WTC11 (cell line): ENCODE results near the gene PARVB. TPM values are rescaled to one million over a fixed set of nuclear protein-coding genes. Genes with fewer than 3 reads are reported as not detected.

ENCODE experiments used
- ATAC-seq: fragments of 200-7000 bp; cut with Tn5 transposase; 2 replicates; pipeline ENCODE4 v1.10.0; 2021; ENCODE audit warnings: mild to moderate bottlenecking, moderate library complexity
- CTCF ChIA-PET: fragments of 300-600 bp; sonication (Branson Sonifier 250); formaldehyde crosslinking; loops from one replicate; lab custom pipeline; 2021; ENCODE audit warnings: antibody characterized with exemption; lab: Charles Lee
- POLR2A ChIA-PET: fragments of 350-600 bp; sonication (Branson Sonifier 250); formaldehyde crosslinking; loops from one replicate; lab custom pipeline; 2021; ENCODE audit warnings: antibody characterized with exemption; lab: Charles Lee
- DNase-seq: peaks from one replicate; pipeline ENCODE4 v3.0.0; 2021; ENCODE audit warnings: low spot score
- H3K27ac Mint-ChIP-seq: 2 replicates; pipeline ENCODE4 v1.8.0; 2021; ENCODE audit warnings: mixed read lengths
- H3K27me3 Mint-ChIP-seq: 2 replicates; pipeline ENCODE4 v1.8.0; 2021; ENCODE audit warnings: low read depth, mild to moderate bottlenecking, moderate library complexity, mixed read lengths
- H3K36me3 Mint-ChIP-seq: 2 replicates; pipeline ENCODE4 v1.8.0; 2021; ENCODE audit warnings: mixed read lengths
- H3K4me1 Mint-ChIP-seq: 2 replicates; pipeline ENCODE4 v1.8.0; 2022; ENCODE audit warnings: mixed read lengths
- H3K4me3 Mint-ChIP-seq: 2 replicates; pipeline ENCODE4 v1.8.0; 2021; ENCODE audit warnings: mild to moderate bottlenecking, moderate library complexity, mixed read lengths
- H3K9me3 Mint-ChIP-seq: 2 replicates; pipeline ENCODE4 v1.8.0; 2021; ENCODE audit warnings: mixed read lengths
- AFF4 ChIP-seq: sonication (generic); formaldehyde crosslinking; IDR thresholded peaks from 2 replicates; pipeline ENCODE4 v1.8.1; 2023; ENCODE audit warnings: mild to moderate bottlenecking, missing genetic modification reagents, borderline replicate concordance
- ARID4B ChIP-seq: sonication (generic); formaldehyde crosslinking; IDR thresholded peaks from 2 replicates; pipeline ENCODE4 v1.8.0; 2023; ENCODE audit warnings: missing genetic modification reagents, mild to moderate bottlenecking, borderline replicate concordance
- ATF3 ChIP-seq: sonication (generic); formaldehyde crosslinking; conservative IDR thresholded peaks from 2 replicates; pipeline ENCODE4 v1.8.1; 2022; ENCODE audit warnings: mild to moderate bottlenecking, missing genetic modification reagents
- CBFB ChIP-seq: sonication (generic); formaldehyde crosslinking; IDR thresholded peaks from 2 replicates; pipeline ENCODE4 v1.8.1; 2022; ENCODE audit warnings: mild to moderate bottlenecking, low read depth, missing genetic modification reagents
- CTCF ChIP-seq: fragments of 200-600 bp; IDR thresholded peaks from 2 replicates; pipeline ENCODE4 v1.8.0; 2022; ENCODE audit warnings: antibody characterized with exemption
- FOXP1 ChIP-seq: sonication (generic); formaldehyde crosslinking; IDR thresholded peaks from 2 replicates; pipeline ENCODE4 v1.8.0; 2022; ENCODE audit warnings: missing genetic modification reagents, mild to moderate bottlenecking, moderate library complexity, borderline replicate concordance
- JAZF1 ChIP-seq: fragments of 250-450 bp; sonication (Bioruptor Pico); IDR thresholded peaks from 2 replicates; pipeline ENCODE4 v1.9.0; 2021; ENCODE audit warnings: moderate library complexity, mild to moderate bottlenecking, inconsistent platforms
- MAX ChIP-seq: sonication (generic); formaldehyde crosslinking; IDR thresholded peaks from 2 replicates; pipeline ENCODE4 v1.8.0; 2022; ENCODE audit warnings: mild to moderate bottlenecking, missing genetic modification reagents
- MYBL2 ChIP-seq: sonication (generic); formaldehyde crosslinking; IDR thresholded peaks from 2 replicates; pipeline ENCODE4 v1.8.1; 2023; ENCODE audit warnings: mild to moderate bottlenecking, moderate library complexity, missing genetic modification reagents
- NR3C1 ChIP-seq: sonication (generic); formaldehyde crosslinking; conservative IDR thresholded peaks from 2 replicates; pipeline ENCODE4 v1.8.1; 2023; ENCODE audit warnings: low read depth, mild to moderate bottlenecking, missing genetic modification reagents
- OVOL2 ChIP-seq: fragments of 250-450 bp; sonication (Bioruptor Pico); IDR thresholded peaks from 2 replicates; pipeline ENCODE4 v1.9.0; 2021; ENCODE audit warnings: mild to moderate bottlenecking, borderline replicate concordance
- SMAD4 ChIP-seq: sonication (generic); formaldehyde crosslinking; IDR thresholded peaks from 2 replicates; pipeline ENCODE4 v1.8.0; 2022; ENCODE audit warnings: mild to moderate bottlenecking, missing genetic modification reagents
- TCF7 ChIP-seq: sonication (generic); formaldehyde crosslinking; IDR thresholded peaks from 2 replicates; pipeline ENCODE4 v1.8.0; 2022; ENCODE audit warnings: mild to moderate bottlenecking, low read depth, missing genetic modification reagents, moderate library complexity
- TEAD1 ChIP-seq: sonication (generic); formaldehyde crosslinking; IDR thresholded peaks from 2 replicates; pipeline ENCODE4 v1.8.0; 2022; ENCODE audit warnings: mild to moderate bottlenecking, missing genetic modification reagents
- ZNF121 ChIP-seq: sonication (generic); formaldehyde crosslinking; IDR thresholded peaks from 2 replicates; pipeline ENCODE4 v1.8.0; 2023; ENCODE audit warnings: missing genetic modification reagents
- ZNF317 ChIP-seq: sonication (generic); formaldehyde crosslinking; IDR thresholded peaks from 2 replicates; pipeline ENCODE4 v1.8.1; 2023; ENCODE audit warnings: low read depth, mild to moderate bottlenecking, moderate library complexity, missing genetic modification reagents, borderline replicate concordance
- ZNF512 ChIP-seq: sonication (generic); formaldehyde crosslinking; IDR thresholded peaks from 2 replicates; pipeline ENCODE4 v1.8.1; 2022; ENCODE audit warnings: missing genetic modification reagents, borderline replicate concordance
- total RNA-seq: library from RNA; stranded (reverse); gene quantifications from 3 replicates; pipeline ENCODE4 v1.2.3, GENCODE V29; 2021
- TF ChIP-seq, protein P1 (sequence below): sonication (generic); formaldehyde crosslinking; conservative IDR thresholded peaks from 2 replicates; pipeline ENCODE4 v1.8.1; 2023; ENCODE audit warnings: mild to moderate bottlenecking, low read depth, missing genetic modification reagents, moderate library complexity
- TF ChIP-seq, protein P2 (sequence below): sonication (generic); formaldehyde crosslinking; IDR thresholded peaks from 2 replicates; pipeline ENCODE4 v1.8.0; 2023; ENCODE audit warnings: missing genetic modification reagents
- TF ChIP-seq, protein P3 (sequence below): sonication (generic); formaldehyde crosslinking; IDR thresholded peaks from 2 replicates; pipeline ENCODE4 v1.8.1; 2022; ENCODE audit warnings: low read depth, mild to moderate bottlenecking, moderate library complexity, missing genetic modification reagents, borderline replicate concordance

Gene PARVB
- total RNA-seq, 1 experiment from 2014 or later = 3.3 TPM

GRCh38 chr22:44199866-44200265 lies 175.8 kb downstream of the PARVB start (continued):
- TF ChIP-seq OVOL2 (CRISPR knock-in tag) (no peak), SMAD4 (CRISPR knock-in tag) (no peak), ZNF121 (CRISPR knock-in tag) (no peak), MYBL2 (no peak), TEAD1 (no peak), JAZF1 (CRISPR knock-in tag) (no peak), MAX (no peak), TCF7 (no peak), ATF3 (no peak)
- TF ChIP-seq, protein P1, sequence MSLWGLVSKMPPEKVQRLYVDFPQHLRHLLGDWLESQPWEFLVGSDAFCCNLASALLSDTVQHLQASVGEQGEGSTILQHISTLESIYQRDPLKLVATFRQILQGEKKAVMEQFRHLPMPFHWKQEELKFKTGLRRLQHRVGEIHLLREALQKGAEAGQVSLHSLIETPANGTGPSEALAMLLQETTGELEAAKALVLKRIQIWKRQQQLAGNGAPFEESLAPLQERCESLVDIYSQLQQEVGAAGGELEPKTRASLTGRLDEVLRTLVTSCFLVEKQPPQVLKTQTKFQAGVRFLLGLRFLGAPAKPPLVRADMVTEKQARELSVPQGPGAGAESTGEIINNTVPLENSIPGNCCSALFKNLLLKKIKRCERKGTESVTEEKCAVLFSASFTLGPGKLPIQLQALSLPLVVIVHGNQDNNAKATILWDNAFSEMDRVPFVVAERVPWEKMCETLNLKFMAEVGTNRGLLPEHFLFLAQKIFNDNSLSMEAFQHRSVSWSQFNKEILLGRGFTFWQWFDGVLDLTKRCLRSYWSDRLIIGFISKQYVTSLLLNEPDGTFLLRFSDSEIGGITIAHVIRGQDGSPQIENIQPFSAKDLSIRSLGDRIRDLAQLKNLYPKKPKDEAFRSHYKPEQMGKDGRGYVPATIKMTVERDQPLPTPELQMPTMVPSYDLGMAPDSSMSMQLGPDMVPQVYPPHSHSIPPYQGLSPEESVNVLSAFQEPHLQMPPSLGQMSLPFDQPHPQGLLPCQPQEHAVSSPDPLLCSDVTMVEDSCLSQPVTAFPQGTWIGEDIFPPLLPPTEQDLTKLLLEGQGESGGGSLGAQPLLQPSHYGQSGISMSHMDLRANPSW (CRISPR knock-in tag) = no peak

- ChIA-PET POLR2A (no interaction called here), CTCF (interaction anchor here (1.3 kb wide), 1 partner anchor 87 kb away, joined by 3 read pairs; no protein-coding TSS in a partner anchor)
- no peak for ATAC-seq
- H3K4me3 Mint-ChIP-seq = no peak overlapping the region
- H3K9me3 Mint-ChIP-seq = no peaks in the 10 kb centered on the region
- H3K27ac Mint-ChIP-seq = no peak overlapping the region
- no peaks in the 10 kb centered on the region; the same call in 1 of the 2 replicates for H3K27me3 Mint-ChIP-seq
- DNase-seq = no peak
- H3K36me3 Mint-ChIP-seq = no peaks in the 10 kb centered on the region
- H3K4me1 Mint-ChIP-seq = peaks cover 5% of the 10 kb centered on the region; the same call in 1 of the 2 replicates
- TF ChIP-seq ZNF317 (CRISPR knock-in tag) = no peak
- TF ChIP-seq, protein P2, sequence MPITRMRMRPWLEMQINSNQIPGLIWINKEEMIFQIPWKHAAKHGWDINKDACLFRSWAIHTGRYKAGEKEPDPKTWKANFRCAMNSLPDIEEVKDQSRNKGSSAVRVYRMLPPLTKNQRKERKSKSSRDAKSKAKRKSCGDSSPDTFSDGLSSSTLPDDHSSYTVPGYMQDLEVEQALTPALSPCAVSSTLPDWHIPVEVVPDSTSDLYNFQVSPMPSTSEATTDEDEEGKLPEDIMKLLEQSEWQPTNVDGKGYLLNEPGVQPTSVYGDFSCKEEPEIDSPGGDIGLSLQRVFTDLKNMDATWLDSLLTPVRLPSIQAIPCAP = no peak
- no peak for TF ChIP-seq CBFB (CRISPR knock-in tag)
- no peak for TF ChIP-seq AFF4
- no peak for TF ChIP-seq FOXP1
- no peak for TF ChIP-seq ZNF512 (CRISPR knock-in tag)
- TF ChIP-seq ARID4B (CRISPR knock-in tag) = no peak
- TF ChIP-seq NR3C1 (CRISPR knock-in tag) = no peak
- TF ChIP-seq CTCF = no peak
- TF ChIP-seq, protein P3, sequence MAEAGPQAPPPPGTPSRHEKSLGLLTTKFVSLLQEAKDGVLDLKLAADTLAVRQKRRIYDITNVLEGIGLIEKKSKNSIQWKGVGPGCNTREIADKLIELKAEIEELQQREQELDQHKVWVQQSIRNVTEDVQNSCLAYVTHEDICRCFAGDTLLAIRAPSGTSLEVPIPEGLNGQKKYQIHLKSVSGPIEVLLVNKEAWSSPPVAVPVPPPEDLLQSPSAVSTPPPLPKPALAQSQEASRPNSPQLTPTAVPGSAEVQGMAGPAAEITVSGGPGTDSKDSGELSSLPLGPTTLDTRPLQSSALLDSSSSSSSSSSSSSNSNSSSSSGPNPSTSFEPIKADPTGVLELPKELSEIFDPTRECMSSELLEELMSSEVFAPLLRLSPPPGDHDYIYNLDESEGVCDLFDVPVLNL = no peak
These were observed 176.3 kb downstream of the PARVB start for GRCh38 chr22:44200451-44200850.
